Measurements from ENCODE around the gene SHB. TPM values are rescaled to one million over a fixed set of nuclear protein-coding genes. Genes with fewer than 3 reads are reported as not detected.

SHB gene
- total and polyA plus RNA-seq, 2 of the 8 experiments (the other 6 are each of a cell fraction or from before 2014, with no cell fraction given), result 4.1 to 12.6 TPM

- no peaks in the 10 kb centered on the region for H3K23me2 ChIP-seq (ENCODE audit: low read depth, low read length)
- no peaks in the 10 kb centered on the region for H3K79me2 ChIP-seq (ENCODE audit: control insufficient read depth in 1 of 2, insufficient read depth in 2 of 2, low read length in 2 of 2)
- H3K23ac ChIP-seq (ENCODE audit: insufficient read length), result no peak overlapping the region
- H3K9ac ChIP-seq (replicated peaks in 1 of 4; ENCODE audit: extremely low read depth in 1 of 4, low read depth in 3 of 4, low read length in 3 of 4), result no peak overlapping the region
- H2BK5ac ChIP-seq (ENCODE audit: low read depth, low read length), result no peak overlapping the region
- no peak overlapping the region for H4K5ac ChIP-seq (ENCODE audit: insufficient read length, low read depth, low read length)
- no peak overlapping the region for H3K4me2 ChIP-seq (ENCODE audit: insufficient read depth in 1 of 2, low read depth in 2 of 2, low read length in 2 of 2)
- DNase-seq (ENCODE audit: low read depth in 1 of 2, low spot score in 2 of 2), result no peak
- no peak overlapping the region for H3K14ac ChIP-seq (ENCODE audit: insufficient read length)
- H3K27ac ChIP-seq (ENCODE audit: low read depth, low read length), result no peak overlapping the region
- H3K9me3 ChIP-seq (ENCODE audit: insufficient read depth in 2 of 2, low read depth in 1 of 2, low read length in 1 of 2), result no peaks in the 10 kb centered on the region
- H3K27me3 ChIP-seq (replicated peaks in 1 of 4; ENCODE audit: control insufficient read depth in 3 of 4, extremely low read depth in 1 of 4, insufficient read depth in 3 of 4, low read length in 3 of 4), result no peaks in the 10 kb centered on the region
- H4K91ac ChIP-seq (replicated peaks; ENCODE audit: insufficient read length, low read length), result no peak overlapping the region
- H4K20me1 ChIP-seq (replicated peaks in 1 of 2; ENCODE audit: control insufficient read depth in 1 of 2, insufficient read depth in 2 of 2, low read length in 2 of 2), result peaks cover 1 to 3% of the 10 kb centered on the region in 2 experiments
- H3K56ac ChIP-seq (replicated peaks; ENCODE audit: insufficient read length, low read depth, low read length), result no peak overlapping the region
- H3K4me1 ChIP-seq (replicated peaks in 1 of 4; ENCODE audit: control insufficient read depth in 3 of 4, insufficient read depth in 4 of 4, low read length in 3 of 4), result peaks cover 0 to 6% (median 1%) of the 10 kb centered on the region in 4 experiments; a peak in 1 of 7 replicates
- POLR2A ChIA-PET (ENCODE audit: partially characterized antibody), result interaction anchor here (1.6 kb wide), 1 partner anchor 80 kb away, joined by 4 read pairs; no protein-coding TSS in a partner anchor
- no peak overlapping the region for H2BK12ac ChIP-seq (ENCODE audit: low read depth, low read length)
- H3K18ac ChIP-seq (ENCODE audit: extremely low read depth, low read length), result no peak overlapping the region
- WGBS, 2 experiments (ENCODE audit: extremely low coverage in 1 of 2, insufficient coverage in 1 of 2, insufficient read length in 1 of 2, insufficient replicate concordance in 2 of 2, low coverage in 1 of 2, low lambda C conversion rate in 2 of 2, missing lambda C conversion rate in 1 of 2), result 90% methylated on average over 9 of the region's 9 CpGs; no CpG with 5 or more reads in 1 of the 2 experiments
- CTCF ChIA-PET (ENCODE audit: partially characterized antibody), result interaction anchor here (0.8 to 1.6 kb wide), 11 partner anchors 8 to 479 kb away, joined by 3 to 6 read pairs (median 3); no protein-coding TSS in a partner anchor
- H4K8ac ChIP-seq (ENCODE audit: extremely low read depth, insufficient read depth, low read length), result no peak overlapping the region
- no peak overlapping the region for H2AK5ac ChIP-seq (ENCODE audit: low read depth, low read length)
- no peak overlapping the region for H2BK15ac ChIP-seq (ENCODE audit: low read length)
- no peak overlapping the region for H2AFZ ChIP-seq (ENCODE audit: low read length)
- no peak overlapping the region for H2BK120ac ChIP-seq (replicated peaks; ENCODE audit: low read depth, low read length)
- H3K36me3 ChIP-seq (ENCODE audit: control insufficient read depth in 2 of 4, insufficient read depth in 4 of 4, low read length in 3 of 4), result no peaks in the 10 kb centered on the region
- FAIRE-seq, result no peak
- no peak overlapping the region for H3K4me3 ChIP-seq (ENCODE audit: extremely low read depth in 1 of 4, insufficient read depth in 2 of 4, low read depth in 3 of 4, low read length in 4 of 4)
- no peak for TF ChIP-seq EP300 (IDR thresholded peaks at IDR 0.05; ENCODE audit: borderline replicate concordance in 1 of 2, low read depth in 2 of 2, low read length in 2 of 2)
- TF ChIP-seq GTF2F1 (IDR thresholded peaks at IDR 0.05; ENCODE audit: borderline replicate concordance, low read depth, low read length), result no peak
- no peak for TF ChIP-seq POLR2A (IDR thresholded peaks at IDR 0.05; ENCODE audit: control extremely low read depth in 1 of 2, low read depth in 2 of 2, low read length in 2 of 2)
- no peak for TF ChIP-seq PHF8 (conservative IDR thresholded peaks at IDR 0.05; ENCODE audit: low read depth, low read length)
- no peak for TF ChIP-seq TEAD4 (IDR thresholded peaks at IDR 0.05; ENCODE audit: low read depth, low read length)
- H3K79me1 ChIP-seq (ENCODE audit: low read depth, low read length), result no peaks in the 10 kb centered on the region
- H3K4ac ChIP-seq (replicated peaks; ENCODE audit: insufficient read length, low read depth, low read length), result no peak overlapping the region
- no peak overlapping the region for H2BK20ac ChIP-seq (ENCODE audit: low read length)
Observed at GRCh38 chr9:37937366-37937765, 131.7 kb downstream of the SHB start.
